GM08714 (cell line): ENCODE data around the gene ISCA2.
"Not testable (repeated sequence)": the region's sequence is repeated elsewhere in the genome, so short reads cannot be mapped to it uniquely, and the experiment has no call there.

ENCODE experiments used
- H3K4me3 ChIP-seq: fragments of 200-500 bp; sonication (Bioruptor generic); 2 replicates; pipeline ENCODE4 v1.5.1; 2014; ENCODE audit warnings: mild to moderate bottlenecking, low read length, inconsistent platforms
- ZNF274 ChIP-seq: IDR thresholded peaks from 2 replicates; pipeline ENCODE4 v1.6.1; 2012; ENCODE audit warnings: mild to moderate bottlenecking, low read depth, low read length

ISCA2 gene

DNA sequence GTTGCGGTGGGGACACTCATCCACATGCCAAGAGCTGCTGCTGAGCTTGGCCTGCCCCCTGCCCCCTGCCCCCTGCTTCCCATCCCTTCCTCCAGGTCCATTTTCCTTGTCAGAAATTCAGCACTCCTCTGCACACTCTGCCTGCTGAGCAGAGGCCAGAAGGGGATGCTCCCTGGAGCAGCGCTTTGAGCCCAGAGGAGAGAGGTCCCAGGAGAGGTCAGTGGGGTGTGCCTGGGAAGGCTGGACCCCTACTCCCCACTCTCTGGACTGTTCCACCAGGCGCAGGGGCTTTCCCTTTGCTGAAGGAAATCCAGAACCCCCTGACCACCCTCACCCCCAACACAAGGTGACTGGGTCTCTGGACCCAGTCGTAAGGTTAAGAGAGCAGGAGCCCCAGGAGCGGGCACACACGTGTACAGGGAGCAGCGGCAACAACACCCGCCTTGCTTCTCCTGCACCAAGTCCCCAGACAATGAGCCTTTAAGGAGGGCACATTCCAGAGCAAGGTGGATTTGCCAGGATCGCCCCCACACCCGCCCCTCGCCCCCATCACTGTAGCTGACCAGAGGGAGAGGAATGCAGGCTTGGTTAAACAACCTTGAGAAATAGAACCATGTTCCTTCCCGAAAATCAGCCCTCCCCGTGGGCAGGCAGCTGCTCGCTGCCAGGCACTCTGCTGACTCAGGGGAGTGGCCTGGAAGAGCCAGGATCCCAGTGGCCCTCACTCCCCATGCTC is 30.7 kb downstream of the ISCA2 start:
- no peak for TF ChIP-seq ZNF274
- H3K4me3 ChIP-seq = no peak overlapping the region

DNA sequence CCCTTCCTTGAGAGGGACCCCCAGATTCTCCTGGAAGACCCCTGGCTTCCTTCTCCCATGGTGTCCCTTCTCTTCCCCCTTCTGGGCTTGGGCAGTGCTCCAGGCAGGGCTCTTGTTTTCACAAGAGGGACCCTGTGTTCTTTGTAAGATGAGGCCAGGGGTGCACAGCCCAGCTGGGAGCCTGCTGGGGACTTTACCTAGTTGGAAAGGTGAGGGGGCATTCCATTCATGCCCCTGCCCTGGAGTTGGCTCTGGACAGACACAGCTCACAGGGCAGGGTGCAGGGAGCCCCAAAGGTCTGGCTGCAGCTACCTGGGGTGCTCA is 31.2 kb downstream of the ISCA2 start:
- no peak for TF ChIP-seq ZNF274
- no peak overlapping the region for H3K4me3 ChIP-seq

DNA sequence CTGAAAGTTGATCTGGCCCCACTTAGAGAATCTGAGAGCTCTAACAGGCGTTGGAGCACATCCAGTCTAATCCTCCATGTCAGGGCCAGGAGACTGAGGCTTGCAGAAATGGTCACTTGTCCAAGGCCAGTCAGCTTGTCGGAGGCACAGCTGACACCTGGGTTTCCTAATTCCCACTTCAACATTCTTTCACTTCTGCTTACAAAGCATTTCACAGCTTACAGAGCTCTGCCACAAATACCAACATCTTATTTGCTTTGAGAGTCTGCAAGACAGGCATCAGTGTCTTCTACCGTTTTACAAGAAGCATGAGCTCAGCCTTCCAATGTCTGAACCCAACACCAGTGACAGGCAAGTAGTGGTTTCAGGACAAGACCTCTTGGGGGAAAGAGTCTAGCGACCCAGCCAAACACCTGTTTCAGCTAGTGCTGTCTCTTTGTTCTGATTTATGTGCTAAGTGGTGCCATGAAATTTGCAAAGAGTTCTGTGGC is 31.8 kb downstream of the ISCA2 start:
- no peak for TF ChIP-seq ZNF274
- H3K4me3 ChIP-seq = no peak overlapping the region

DNA sequence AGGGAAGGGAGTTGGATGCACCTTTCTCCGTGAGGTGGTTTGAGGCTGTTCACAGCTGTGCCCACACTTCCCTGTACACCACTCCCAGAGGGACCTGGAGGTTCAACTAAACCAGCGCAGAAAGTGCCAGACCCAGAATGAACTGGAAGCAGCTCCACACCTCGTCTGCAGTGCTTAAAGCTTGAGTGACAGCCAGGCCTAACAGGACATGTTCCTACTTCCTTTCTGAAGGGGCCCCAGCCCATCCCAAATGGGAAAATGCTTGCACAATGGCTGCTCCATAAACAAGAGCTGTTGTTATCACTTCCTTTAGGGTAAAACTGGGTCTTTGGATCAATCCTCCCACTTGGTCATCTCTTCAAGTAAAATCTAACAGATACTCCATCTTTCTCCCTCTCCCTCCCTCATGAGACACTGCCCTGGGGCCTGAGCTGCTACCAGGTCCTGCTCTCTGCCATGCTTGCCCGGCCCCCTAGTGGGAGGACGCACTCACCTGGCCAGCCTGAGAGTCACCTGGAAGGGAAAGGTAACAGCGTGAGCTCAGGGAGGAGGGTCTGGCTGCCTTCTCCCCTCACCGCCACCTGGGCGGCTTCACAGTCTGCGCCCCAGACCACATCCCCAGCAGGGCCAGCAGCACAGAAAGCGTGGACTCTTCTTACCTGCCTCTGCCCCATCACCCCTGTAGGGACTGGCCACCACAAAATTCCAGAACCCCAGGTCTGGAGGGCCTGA is 33.5 kb downstream of the ISCA2 start:
- no peak overlapping the region for H3K4me3 ChIP-seq
- TF ChIP-seq ZNF274 = no peak

DNA sequence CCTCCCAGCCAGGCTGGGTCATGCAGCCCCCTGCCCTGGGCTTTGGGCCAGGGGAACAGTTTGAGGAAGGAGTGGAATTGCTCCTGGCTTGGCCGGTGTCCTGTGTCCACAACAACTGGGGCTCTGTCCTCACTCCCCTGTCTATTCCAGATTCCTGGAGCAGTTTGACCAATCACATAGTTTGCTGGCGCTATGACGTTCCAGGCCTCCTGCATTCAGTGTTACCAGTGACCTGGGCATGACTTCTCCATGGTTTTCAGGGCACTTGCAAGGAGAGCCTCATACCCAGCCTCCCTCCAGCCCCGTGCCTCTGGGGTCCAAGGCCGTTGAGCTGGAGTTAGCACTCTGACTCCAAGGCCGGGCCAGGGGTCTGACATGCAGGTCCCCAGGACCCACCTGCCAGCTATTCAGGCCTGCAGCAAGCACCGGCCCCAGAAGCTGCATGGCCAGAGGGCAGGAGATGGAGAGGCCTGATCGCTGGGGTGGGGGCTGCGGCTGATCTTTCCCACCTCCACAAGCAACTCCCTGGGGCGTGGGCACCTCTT is 34.2 kb downstream of the ISCA2 start:
- no peak for TF ChIP-seq ZNF274
- no peak overlapping the region for H3K4me3 ChIP-seq

DNA sequence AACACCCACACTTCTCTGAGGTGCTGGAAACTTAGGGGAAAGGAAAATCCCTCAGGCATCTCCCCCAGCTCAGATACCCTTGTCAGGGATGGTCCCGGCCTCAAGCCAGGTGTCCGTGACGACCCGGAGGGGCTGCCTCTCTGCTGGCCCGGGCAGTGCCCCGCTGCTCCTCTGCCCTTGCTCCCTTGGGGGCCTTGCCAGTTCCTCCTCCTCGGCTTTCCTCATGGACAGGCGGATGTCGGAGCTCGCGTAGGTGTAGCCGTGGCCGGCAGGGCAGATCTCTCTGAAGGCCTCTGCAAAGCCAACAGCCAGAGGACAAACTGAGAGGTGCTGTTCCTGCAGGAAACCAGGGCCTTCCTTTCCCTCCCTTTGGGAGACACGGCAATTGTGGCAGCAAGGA is 34.8 kb downstream of the ISCA2 start:
- TF ChIP-seq ZNF274 = no peak
- H3K4me3 ChIP-seq = no peak overlapping the region

DNA sequence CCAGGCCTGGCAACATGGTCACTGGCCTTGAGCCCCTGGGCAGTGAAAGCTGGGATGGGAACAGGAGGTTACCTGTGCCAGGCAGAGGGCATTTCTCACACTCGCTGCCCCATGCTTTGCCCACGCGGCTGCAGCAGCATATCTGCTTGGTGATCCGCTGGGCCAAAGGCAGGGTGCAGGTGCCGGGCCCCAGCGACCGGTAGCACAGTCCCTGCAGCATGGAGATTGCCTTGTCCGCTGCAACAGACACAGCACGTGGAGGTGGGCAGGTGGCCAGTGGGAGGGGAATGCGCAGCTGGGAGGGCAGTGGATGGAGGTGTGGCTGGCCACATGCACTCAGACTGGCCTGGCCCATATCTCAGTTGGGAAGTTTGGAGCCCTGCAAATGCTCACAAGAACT is 35.3 kb downstream of the ISCA2 start:
- no peak overlapping the region for H3K4me3 ChIP-seq
- TF ChIP-seq ZNF274 = no peak

DNA sequence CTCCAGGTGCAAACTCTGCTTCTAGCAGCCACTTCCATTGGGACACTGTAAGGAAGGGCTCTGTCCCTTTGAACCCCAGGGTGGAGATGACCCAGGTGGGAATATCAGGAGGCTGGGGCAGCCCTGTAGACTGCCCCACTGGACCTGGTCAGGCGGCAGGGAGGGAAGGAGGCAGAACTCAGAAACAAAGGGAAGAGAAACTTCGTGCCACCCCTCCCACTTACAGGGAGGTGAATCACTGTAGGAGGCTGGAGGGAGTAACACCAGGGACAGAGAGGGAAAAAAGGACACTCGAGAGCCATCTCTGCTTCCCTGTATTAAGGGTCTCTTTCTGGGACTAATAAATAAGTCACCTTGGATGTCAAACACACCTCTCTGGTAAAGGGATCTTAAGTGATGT is 37.4 kb downstream of the ISCA2 start:
- TF ChIP-seq ZNF274 = no peak
- H3K4me3 ChIP-seq = no peak overlapping the region

DNA sequence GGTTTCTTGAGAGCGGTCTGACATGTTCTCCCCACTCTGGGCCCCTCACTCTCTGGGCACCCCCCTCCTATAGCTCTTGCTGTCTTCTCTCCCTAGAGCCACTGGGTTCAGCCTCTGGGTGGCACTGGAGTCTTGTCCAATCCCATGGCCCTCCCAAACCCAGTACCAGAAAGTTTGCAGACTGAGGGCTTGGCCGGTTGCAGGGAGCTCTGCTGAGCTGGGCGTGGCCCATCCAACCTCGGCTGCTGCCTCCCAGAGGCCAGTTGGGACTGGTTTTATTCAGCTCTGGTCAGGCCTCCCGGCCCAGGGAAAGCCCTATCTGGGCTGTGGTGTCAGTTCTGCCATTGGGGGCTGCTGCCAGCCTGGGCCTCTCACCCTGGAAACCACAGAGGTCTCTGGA is 37.9 kb downstream of the ISCA2 start:
- H3K4me3 ChIP-seq = no peak overlapping the region
- no peak for TF ChIP-seq ZNF274

DNA sequence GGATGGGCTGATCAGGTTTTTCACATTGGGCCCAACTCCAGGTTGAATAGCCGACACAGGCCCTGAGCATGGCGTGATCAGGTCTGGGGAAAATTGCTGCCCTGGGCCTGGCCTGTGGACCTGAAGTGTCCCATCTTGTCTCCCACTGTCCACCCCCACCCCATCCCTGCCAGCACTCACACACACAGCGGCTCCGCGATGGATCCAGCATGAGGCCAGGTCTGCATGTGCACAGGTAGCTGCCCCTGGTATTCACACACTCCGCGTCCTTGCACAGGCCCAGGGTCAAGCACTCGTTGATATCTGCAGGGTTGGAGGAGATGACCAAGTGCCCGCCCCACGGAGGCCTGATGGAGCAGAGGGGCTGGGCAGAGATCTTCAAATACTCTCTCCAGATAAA is 38.7 kb downstream of the ISCA2 start:
- TF ChIP-seq ZNF274 = no peak
- no peak overlapping the region for H3K4me3 ChIP-seq

DNA sequence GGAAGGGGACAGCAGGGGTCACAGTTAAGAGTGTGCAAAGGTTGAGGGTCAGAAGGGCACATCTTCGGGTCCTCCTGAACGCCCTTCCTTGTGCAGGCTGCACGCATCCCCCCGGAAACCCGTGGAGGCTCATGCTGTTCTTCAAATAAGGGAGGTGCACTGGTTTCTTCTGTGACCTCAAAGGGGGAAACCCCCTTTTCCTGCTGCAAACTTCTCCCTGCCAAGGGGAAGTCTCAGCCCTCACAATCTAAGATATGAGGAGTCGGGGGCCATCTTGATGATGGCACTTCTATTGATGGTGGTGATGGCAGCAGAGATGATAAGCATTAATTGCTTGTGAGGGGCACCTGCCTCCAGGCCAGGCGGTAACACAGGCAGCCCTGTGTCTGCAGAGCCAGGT is 40.0 kb downstream of the ISCA2 start:
- no peak for TF ChIP-seq ZNF274

DNA sequence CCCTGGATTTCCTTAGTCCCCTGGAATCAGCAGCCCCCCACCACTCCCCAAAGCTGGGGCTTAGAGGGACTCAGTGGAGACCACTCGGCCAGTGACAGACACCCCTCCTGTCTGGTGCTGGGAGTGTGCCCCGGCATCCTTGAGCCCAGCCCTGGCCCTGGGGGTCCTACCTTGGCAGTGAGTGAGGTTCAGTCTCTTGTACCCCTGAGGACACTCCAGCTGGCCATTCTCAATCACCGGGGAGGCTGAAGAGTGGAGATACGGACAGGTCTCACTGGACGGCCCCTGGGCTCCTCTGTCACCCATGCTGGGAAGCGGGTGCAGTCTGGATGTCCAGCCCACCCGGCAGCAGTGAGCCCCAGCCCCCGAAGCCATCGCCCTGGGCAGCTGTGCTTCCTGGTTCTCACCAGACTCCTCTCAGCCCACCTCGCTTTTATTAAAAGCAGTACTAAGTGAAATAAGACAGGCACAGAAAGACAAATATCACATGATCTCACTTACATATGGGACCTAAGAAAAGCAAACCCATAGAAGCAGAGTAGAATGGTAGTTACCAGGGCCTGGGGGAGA is 42.3 kb downstream of the ISCA2 start:
- no peak overlapping the region for H3K4me3 ChIP-seq
- no peak for TF ChIP-seq ZNF274

More for the DNA sequence above, 40.0 kb downstream of the ISCA2 start:
- no peak overlapping the region for H3K4me3 ChIP-seq

DNA sequence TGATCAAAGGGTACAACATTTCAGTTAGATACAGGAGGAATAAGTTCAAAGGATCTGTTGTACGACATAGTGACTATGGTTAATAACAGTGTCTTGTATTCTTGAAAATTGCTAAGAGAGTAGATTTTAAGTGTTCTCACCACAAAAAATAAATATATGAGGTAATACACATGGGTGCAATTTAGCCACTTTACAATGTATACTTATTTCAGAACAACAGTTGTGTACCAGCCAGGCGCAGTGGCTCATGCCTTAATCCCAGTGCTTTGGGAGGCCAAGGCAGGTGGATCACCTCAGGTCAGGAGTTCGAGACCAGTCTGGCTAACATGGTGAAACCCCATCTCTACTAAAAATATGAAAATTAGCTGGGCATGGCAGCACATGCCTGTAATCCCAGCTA is 42.8 kb downstream of the ISCA2 start:
- H3K4me3 ChIP-seq = not testable (repeated sequence)

DNA sequence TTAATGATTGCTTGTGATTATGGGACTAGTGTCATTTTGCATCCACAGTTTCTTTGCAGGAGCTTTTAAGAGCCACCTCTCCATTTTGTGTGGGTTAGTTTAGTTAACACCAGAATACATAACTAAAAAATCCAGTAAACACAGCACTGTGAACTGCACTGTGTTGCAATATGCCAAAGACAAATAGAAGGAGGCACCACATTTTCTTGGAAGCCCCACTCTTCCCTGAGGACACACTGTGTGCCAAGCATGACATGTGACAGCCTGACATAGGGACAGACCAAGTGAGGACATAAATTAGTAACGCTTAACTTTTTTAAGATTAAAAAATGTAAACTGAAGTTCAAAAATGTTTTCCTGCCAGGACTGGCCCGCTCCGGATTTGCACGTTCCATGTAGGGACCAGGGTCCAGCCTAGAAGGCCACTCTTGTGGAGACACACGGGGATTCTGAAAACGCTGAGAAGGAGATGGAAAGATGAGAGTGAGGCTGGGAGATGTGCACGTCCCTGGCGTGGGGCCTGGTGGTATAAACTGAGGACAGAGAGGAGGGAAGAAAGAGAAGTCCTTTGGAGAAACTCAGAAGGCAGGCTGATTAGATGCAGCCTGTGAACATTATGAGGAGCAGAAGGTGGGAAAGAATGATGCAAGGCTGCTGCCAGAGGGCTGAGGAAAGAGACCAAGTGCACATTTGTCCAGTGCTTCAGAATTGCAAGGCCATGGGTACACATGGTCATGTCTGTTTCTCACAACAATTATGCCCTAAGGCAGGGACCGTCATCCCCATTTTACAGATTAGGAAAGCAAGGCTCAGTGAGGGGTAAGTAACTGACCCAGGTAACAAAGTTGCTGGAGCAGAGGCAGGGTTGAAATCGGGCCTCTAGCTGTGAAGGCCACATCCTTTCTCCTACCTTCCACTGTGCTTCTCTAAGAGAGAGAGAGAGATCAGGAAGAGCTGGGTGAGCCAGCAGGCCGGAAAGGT is 45.1 kb downstream of the ISCA2 start:
- H3K4me3 ChIP-seq = no peak overlapping the region
- TF ChIP-seq ZNF274 = no peak

DNA sequence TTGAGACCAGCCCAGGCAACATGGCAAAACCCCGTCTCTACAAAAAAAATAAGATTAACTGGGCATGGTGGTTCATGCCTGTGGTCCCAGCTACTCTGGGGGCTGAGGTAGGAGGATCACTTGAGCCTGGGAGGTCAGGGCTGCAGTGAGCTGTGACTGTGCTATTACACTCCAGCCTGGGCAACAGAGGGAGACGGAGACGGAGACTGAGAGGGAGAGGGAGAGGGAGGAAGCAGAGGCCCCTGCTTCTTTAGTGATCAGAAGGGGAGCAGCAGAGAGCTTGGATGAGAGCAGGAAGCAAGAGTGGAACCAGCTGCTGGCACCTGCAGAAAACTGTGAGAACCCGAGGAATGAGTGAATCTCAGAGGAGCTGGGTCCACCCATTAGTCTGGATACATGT is 45.9 kb downstream of the ISCA2 start:
- H3K4me3 ChIP-seq = no peak overlapping the region
- TF ChIP-seq ZNF274 = no peak
